RPMI7951 (cell line): Measurements from ENCODE around the gene TRH. TPM values are rescaled to one million over a fixed set of nuclear protein-coding genes. Genes with fewer than 3 reads are reported as not detected.
A peak's percentile ranks its signal among the peaks of the same experiment; 100 is the strongest.

ENCODE experiments used
- DNase-seq: peaks from one replicate; pipeline ENCODE4 v3.0.0-alpha.2; 2012; ENCODE audit warnings: low read depth
- total RNA-seq: library from RNA; depleted of rRNA; stranded (reverse); fragments of >200 nt; shearing (Covaris generic); gene quantifications from 2 replicates; pipeline ENCODE4 v1.2.3, GENCODE V29; 2014; rRNA removed

TRH gene, protein sequence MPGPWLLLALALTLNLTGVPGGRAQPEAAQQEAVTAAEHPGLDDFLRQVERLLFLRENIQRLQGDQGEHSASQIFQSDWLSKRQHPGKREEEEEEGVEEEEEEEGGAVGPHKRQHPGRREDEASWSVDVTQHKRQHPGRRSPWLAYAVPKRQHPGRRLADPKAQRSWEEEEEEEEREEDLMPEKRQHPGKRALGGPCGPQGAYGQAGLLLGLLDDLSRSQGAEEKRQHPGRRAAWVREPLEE
- not detected in 2 replicates for total RNA-seq

DNA sequence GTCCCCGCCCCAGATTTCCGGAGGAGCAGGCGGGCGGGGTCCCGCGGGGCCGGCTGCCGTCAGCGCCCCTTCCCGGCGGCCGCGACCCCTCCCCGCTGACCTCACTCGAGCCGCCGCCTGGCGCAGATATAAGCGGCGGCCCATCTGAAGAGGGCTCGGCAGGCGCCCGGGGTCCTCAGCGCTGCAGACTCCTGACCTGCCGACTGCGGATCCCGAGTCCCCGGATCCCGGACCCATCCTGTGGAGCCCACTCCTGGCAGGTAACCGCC lies at the start of gene TRH:
TSS of gene TRH (plus strand) at position 157 of the 269 bp plus-strand sequence. CDS start 1,097 bp downstream, outside the sequence.
- DNase-seq = no peak

GRCh38 chr3:129927072-129927471 lies 47.4 kb upstream of the TRH start:
- DNase-seq = peak; percentile 27

DNA sequence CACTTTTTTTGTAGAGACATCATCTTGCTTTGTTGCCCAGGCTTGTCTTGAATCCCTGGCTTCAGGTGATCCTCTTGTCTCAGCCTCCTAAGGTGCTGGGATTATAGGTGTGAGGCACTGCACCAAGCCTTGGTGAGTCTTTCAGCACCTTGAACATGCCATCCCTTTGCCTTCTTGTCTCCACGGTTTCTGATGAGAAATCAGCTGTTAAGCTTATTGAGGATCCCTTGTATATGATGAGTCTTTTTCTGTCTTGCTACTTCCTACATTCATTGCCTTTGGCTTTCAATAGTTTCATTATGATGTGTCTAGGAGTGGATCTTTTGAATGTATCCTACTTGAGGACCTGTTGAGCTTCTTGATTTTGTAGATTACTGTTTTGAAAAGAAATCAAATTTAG lies 45.1 kb upstream of the TRH start:
- no peak for DNase-seq

DNA sequence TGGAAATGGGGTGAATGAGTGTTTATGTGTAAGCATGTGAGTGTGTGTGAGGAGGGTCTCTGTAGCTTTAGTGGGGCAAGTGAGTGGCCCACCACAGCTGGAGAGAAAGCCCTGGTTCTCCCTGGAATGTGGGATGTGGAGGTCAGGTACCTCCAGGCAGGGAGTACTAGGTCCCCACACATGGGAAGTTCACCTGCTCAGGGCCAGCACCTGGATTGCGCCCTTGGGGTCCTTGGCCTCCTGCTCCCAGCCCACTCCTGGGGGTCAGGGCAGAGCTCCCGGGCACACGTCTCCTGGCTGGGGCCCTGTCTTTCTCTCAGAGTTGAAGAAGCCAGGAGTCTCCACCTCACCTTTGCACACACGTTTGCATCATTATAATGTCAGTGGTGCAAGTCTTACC lies 41.0 kb upstream of the TRH start:
- no peak for DNase-seq

GRCh38 chr3:129934234-129935123 lies 40.0 kb upstream of the TRH start:
- DNase-seq = peak; percentile 31

GRCh38 chr3:129936757-129937156 lies 37.8 kb upstream of the TRH start:
- peak; percentile 93 for DNase-seq

GRCh38 chr3:129937717-129938116 lies 36.8 kb upstream of the TRH start:
- DNase-seq = no peak

DNA sequence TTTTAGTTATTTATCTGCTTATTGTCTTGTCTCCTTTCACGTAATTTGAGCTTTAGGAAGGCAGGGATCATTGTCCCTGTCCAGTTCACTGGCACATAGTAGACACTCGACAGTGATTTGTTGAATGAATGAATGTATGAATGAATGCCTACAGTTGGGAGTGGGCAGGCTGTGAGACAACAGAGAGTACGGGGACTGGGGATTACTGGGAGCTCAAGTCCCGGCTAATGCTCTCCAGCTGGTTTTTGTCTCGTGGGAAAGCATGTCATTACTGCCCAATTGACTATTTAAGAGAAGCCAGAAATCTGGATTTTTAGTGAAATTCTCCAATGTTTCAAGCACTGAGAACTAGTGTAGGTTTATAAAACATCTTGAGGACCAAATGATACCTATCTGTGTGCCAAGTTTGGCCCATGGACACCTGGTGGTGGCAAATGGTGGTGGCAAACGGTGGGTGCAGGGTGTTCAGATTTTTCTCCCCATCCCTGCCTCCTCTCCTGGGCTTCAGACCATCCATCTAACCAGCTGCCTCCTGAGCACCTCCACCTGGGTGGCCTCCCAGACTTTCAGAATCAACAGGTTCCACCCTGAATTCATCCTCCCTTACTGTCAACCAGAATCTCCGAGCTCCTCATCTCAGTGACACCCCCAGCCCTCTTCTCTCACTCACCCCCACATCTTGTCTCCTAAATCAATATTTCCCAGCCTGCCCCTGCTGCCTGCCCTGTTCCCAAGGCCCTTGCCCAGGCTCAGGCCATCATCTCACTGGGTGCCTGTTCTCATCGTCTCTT lies 36.2 kb upstream of the TRH start:
- DNase-seq = no peak

- no peak for DNase-seq
Observed at GRCh38 chr3:129940086-129940485, 34.4 kb upstream of the TRH start.

DNA sequence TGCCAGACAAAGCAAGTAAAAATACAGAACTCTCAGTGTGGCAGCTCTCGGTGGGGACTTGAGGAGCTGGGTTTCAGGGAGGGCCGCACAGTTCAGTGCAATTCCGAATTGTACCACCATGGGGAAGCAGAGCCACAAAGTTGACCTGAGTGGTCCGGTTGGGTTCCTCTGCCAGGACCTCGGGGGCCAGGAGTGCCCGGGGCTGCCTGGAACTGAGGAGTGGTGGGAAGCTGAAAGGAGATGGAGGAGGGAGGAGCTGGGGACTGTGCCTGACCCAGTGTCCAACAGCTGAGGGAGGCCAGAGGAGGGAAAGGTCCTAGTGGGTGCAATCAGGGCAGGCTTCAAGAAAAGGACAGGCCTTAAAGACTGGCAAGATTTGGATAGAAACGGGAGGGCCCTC lies 32.2 kb upstream of the TRH start:
- peak; percentile 53 for DNase-seq

- no peak for DNase-seq
Observed at GRCh38 chr3:129943020-129943419, 31.5 kb upstream of the TRH start.

DNA sequence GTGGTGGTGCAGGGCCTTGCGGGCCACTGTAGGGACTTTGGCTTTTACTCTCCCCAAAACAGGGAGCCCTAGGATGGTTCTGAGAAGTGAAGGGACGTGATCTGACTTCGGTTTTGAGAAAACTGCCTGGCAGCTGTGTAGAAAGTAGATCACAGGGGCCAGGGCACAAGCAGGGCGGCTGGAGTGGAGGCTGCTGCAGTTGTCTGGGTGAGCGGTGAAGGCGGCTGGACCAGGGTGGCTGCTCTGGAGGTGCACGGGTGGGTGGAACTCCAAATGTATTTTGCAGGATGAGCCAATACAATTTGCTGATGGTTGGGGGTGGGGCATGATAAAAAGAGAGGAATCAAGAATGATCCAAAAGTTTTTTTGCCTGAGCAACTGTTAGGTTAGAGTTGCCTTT lies 29.8 kb upstream of the TRH start:
- DNase-seq = no peak

DNA sequence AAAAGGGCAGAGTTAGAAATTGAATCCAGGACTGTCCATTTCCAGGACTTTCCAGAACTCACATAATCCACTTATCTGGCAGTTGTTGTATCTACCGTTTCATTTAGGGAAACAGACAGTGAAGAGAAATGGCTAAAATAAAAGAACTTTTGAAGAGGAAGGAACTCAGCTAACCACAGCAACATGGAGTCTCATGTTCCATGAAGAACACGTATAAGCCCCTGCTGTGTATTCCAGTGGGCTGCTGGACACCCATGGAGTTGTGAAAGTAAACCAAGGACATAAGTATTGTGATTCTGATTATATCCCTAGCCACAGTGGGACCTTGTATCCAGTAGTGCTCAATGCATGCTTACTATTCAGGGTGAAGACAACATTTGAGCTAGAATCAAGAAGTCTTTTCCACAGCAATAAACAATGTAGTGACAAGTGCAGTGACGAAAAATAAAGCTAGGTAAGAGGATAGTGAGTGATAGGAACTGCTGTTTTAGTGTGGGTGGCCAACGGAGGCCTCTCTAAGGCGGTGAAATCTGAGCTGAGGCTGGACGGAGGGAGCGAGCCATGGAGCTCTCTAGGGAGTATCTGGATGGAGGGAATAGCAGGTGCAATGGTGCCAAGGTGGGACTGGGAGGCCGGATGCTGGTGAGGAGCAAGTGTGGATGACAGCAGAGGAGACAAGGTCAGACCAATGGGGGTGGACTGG lies 26.8 kb upstream of the TRH start:
- DNase-seq = no peak

DNA sequence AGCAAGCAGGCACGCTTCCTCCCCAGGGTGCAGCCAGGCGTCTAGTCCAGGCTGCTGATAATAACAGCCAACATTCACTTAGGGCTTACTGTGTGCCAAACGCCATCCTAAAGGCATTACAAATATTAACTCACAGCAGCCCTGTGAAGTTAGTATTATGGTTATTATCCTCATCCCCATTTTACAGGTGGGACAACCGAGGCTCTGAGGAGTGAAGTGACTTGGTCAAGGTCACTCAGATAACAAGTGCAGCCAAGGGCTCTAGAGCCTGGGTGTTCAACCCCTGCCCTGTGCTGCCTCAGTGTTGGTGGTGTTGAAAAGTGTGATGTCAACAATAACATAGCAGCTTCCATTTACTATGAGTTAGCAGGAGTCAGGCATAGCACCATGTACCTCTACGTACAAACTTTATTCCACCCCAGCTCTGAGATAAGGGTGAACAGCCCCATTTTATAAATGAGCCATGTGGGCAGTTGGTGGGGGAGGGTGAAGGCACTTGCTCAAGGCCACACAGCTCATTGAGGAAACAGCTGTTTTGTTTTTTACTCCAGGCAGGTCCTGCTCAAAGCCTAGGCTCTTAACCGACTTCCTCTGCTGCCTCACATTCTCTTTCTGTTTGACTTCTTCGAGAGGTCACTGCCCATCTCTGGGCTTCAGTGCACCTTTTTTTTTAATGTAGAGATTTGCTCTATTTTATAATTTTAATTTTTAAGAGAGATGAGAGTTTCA lies 24.0 kb upstream of the TRH start:
- no peak for DNase-seq

DNA sequence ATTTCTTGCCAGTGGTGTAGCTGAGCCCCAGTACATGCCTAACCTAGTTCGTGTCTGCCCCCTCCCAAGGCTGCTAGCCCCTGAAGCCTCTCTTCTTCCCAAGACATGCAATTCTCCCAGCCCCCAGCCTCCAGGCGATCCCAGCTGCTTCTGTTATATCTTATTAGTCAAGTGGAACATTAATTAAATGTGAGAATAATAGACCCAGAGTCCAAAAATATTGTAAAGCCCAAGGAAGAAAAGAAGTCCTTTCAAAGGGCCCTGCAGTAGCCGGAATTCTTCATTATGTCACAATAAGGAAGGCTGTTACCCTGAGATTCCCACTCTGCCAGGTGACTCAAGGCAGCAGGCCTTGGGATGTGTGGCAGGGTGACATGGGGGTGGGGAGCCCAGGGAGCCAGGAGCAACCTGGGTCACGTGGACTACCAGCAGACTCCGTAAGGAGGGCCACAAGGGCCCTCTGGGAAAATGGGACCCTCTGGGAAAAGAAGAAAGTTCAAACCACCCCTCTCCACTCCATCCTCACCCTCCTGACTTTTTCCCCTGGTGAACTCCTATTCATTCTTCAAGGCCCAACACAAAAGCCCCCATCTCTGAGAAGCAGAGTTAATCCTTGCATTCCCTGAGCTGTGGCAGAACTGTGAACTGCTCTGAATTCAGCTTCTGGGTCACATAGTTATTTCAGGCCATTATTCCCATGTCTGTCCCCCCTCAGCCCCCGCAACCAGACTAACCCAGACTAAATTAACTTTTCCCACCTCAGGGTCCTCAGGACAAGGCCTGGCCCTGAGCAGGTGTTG lies 21.8 kb upstream of the TRH start:
- no peak for DNase-seq

- no peak for DNase-seq
Observed at GRCh38 chr3:129953621-129954020, 20.9 kb upstream of the TRH start.

DNA sequence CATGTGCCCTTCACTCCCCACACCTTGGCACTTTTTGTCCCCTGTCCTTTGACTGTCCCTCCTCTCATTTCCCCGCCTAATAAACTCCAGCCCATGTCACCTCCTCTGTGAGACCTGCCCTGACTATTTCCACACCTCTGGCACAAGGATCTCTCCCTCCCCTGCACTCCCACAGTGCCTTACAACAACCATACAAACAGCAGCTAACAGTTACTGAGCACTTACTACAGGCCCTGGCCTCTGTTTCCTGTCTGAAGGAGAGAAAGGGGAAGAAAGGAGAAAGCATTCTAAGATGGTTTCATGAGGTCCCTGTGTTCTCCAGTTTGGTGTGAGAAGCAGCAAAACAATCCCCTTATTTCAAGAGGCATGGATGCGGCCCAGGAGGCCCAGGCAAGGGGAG lies 20.0 kb upstream of the TRH start:
- no peak for DNase-seq

GRCh38 chr3:129956936-129957335 lies 17.6 kb upstream of the TRH start:
- no peak for DNase-seq

GRCh38 chr3:129958755-129959154 lies 15.8 kb upstream of the TRH start:
- DNase-seq = no peak

DNA sequence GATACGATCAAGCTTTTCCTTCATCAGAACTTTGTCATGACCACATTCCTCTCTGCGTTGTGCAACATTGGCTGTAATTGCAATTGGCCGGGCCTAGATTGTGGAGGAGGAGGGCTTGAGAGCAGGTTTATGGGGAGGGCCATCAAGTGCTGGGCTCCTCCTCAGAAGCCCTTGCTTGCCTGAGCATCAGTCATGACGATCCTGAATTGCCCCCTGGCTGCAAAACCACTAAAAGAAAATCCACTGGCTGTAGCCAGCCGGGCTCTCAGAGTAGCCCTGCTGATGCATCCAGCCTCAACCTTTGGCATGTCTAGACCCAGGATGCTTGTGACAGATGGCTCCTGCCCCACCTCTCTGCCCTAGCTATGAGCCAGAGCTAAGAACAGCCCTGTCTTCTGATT lies 13.4 kb upstream of the TRH start:
- no peak for DNase-seq

DNA sequence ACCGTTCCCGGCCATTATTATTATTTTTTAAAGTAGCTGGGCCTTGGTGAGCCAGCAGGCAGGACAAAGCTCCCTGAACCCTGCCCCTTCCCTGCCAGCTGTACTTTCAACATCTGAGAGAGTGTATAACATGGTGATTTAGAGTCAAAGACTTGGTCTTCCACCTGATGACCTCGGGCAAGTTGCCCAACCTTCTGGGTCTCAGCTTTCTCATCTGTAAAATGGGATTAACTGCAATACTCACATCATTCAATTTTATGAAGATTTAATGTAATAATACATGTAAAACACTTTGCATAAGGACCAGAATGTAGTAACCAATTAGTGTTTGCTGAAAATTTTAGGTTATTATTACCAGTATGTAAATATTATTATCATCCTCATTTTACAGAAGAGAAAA lies 11.9 kb upstream of the TRH start:
- DNase-seq = no peak
